HEK293 (cell line): Measurements from ENCODE around the gene KYAT1.

Source experiments
- IKZF3 ChIP-seq: fragments of 450-650 bp; IDR thresholded peaks from 2 replicates; pipeline ENCODE4 v1.5.0; 2018; ENCODE audit warnings: missing biosample characterization, mild to moderate bottlenecking, missing genetic modification characterization, moderate library complexity
- KLF9 ChIP-seq: fragments of 450-650 bp; formaldehyde crosslinking; IDR thresholded peaks from 2 replicates; pipeline ENCODE4 v1.5.1; 2016; ENCODE audit warnings: missing biosample characterization, missing genetic modification characterization, low read depth
- MYNN ChIP-seq: fragments of 450-650 bp; formaldehyde crosslinking; IDR thresholded peaks from 2 replicates; pipeline ENCODE4 v1.5.1; 2016; ENCODE audit warnings: missing biosample characterization, missing genetic modification characterization, borderline replicate concordance
- PBX3 ChIP-seq: sonication (generic); formaldehyde crosslinking; IDR thresholded peaks from 2 replicates; pipeline ENCODE4 v1.8.1; 2022; ENCODE audit warnings: mild to moderate bottlenecking, moderate library complexity, missing genetic modification reagents
- REST ChIP-seq: fragments of 450-650 bp; formaldehyde crosslinking; IDR thresholded peaks from 2 replicates; pipeline ENCODE4 v1.5.1; 2016; ENCODE audit warnings: missing biosample characterization, missing genetic modification characterization
- SP2 ChIP-seq: fragments of 450-650 bp; formaldehyde crosslinking; IDR thresholded peaks from 2 replicates; pipeline ENCODE4 v1.5.1; 2016; ENCODE audit warnings: missing biosample characterization, missing genetic modification characterization
- SP3 ChIP-seq: fragments of 450-650 bp; formaldehyde crosslinking; IDR thresholded peaks from 2 replicates; pipeline ENCODE4 v1.5.1; 2016; ENCODE audit warnings: missing biosample characterization, missing genetic modification characterization
- ZBTB48 ChIP-seq: fragments of 450-650 bp; formaldehyde crosslinking; IDR thresholded peaks from 2 replicates; pipeline ENCODE4 v1.5.1; 2016; ENCODE audit warnings: missing biosample characterization, missing genetic modification characterization
- ZBTB6 ChIP-seq: fragments of 450-650 bp; formaldehyde crosslinking; IDR thresholded peaks from 2 replicates; pipeline ENCODE4 v1.5.1; 2017; ENCODE audit warnings: missing biosample characterization, missing genetic modification characterization
- ZEB2 ChIP-seq: fragments of 450-650 bp; formaldehyde crosslinking; IDR thresholded peaks from 2 replicates; pipeline ENCODE4 v1.5.1; 2016; ENCODE audit warnings: missing biosample characterization, missing genetic modification characterization
- ZFP37 ChIP-seq: fragments of 450-650 bp; formaldehyde crosslinking; IDR thresholded peaks from 2 replicates; pipeline ENCODE4 v1.5.1; 2016; ENCODE audit warnings: missing biosample characterization, missing genetic modification characterization
- ZFP69B ChIP-seq: fragments of 450-650 bp; formaldehyde crosslinking; IDR thresholded peaks from 2 replicates; pipeline ENCODE4 v1.5.1; 2016; ENCODE audit warnings: missing biosample characterization, missing genetic modification characterization
- ZIC2 ChIP-seq: fragments of 450-650 bp; formaldehyde crosslinking; IDR thresholded peaks from 2 replicates; pipeline ENCODE4 v1.5.1; 2016; ENCODE audit warnings: missing biosample characterization, missing genetic modification characterization
- ZNF138 ChIP-seq: fragments of 450-650 bp; formaldehyde crosslinking; IDR thresholded peaks from 2 replicates; pipeline ENCODE4 v1.5.1; 2016; ENCODE audit warnings: missing biosample characterization, missing genetic modification characterization, borderline replicate concordance
- ZNF140 ChIP-seq: fragments of 450-650 bp; formaldehyde crosslinking; IDR thresholded peaks from 2 replicates; pipeline ENCODE4 v1.5.1; 2016; ENCODE audit warnings: missing biosample characterization, missing genetic modification characterization
- ZNF341 ChIP-seq: fragments of 450-650 bp; formaldehyde crosslinking; IDR thresholded peaks from 2 replicates; pipeline ENCODE4; 2016; ENCODE audit warnings: low read depth, missing biosample characterization, missing genetic modification characterization
- ZNF350 ChIP-seq: fragments of 450-650 bp; formaldehyde crosslinking; IDR thresholded peaks from 2 replicates; pipeline ENCODE4 v1.5.0; 2017; ENCODE audit warnings: missing biosample characterization, mild to moderate bottlenecking, missing genetic modification characterization
- ZNF394 ChIP-seq: fragments of 450-650 bp; formaldehyde crosslinking; IDR thresholded peaks from 2 replicates; pipeline ENCODE4 v1.5.1; 2016; ENCODE audit warnings: missing biosample characterization, missing genetic modification characterization, mild to moderate bottlenecking, moderate library complexity, borderline replicate concordance
- ZNF529 ChIP-seq: fragments of 450-650 bp; formaldehyde crosslinking; IDR thresholded peaks from 2 replicates; pipeline ENCODE4 v1.5.1; 2017; ENCODE audit warnings: missing genetic modification characterization, missing biosample characterization; ENCODE audit not compliant: insufficient replicate concordance
- ZNF558 ChIP-seq: fragments of 450-650 bp; formaldehyde crosslinking; IDR thresholded peaks from 2 replicates; pipeline ENCODE4 v1.5.1; 2016; ENCODE audit warnings: missing biosample characterization, missing genetic modification characterization
- ZNF629 ChIP-seq: fragments of 450-650 bp; formaldehyde crosslinking; IDR thresholded peaks from 2 replicates; pipeline ENCODE4 v1.5.1; 2017; ENCODE audit warnings: missing biosample characterization, missing genetic modification characterization
- ZNF660 ChIP-seq: fragments of 450-650 bp; IDR thresholded peaks from 2 replicates; pipeline ENCODE4 v1.5.1; 2018; ENCODE audit warnings: missing biosample characterization, mild to moderate bottlenecking, missing genetic modification characterization
- TF ChIP-seq, protein P1 (sequence below): fragments of 450-650 bp; formaldehyde crosslinking; IDR thresholded peaks from 2 replicates; pipeline ENCODE4 v1.5.1; 2017; ENCODE audit warnings: missing biosample characterization, missing genetic modification characterization
- TF ChIP-seq, protein P2 (sequence below): fragments of 450-650 bp; formaldehyde crosslinking; optimal IDR thresholded peaks from 2 replicates; pipeline ENCODE3; 2016; ENCODE audit warnings: missing biosample characterization, mild to moderate bottlenecking, missing genetic modification characterization
- TF ChIP-seq, protein P3 (sequence below): fragments of 450-650 bp; formaldehyde crosslinking; IDR thresholded peaks from 2 replicates; pipeline ENCODE4 v1.5.1; 2016; ENCODE audit warnings: missing biosample characterization, missing genetic modification characterization

KYAT1 gene

GRCh38 chr9:128829477-128830251 is 52.1 kb downstream of the KYAT1 start, which contains the start of gene SPOUT1 (continued):
- TF ChIP-seq REST (tag by site-specific recombination) (peak; percentile 66; the same call in 1 of the 2 replicates), ZNF629 (peak; percentile 52; the same call in 1 of the 2 replicates), ZNF558 (no peak), ZNF138 (tag by site-specific recombination) (no peak), ZNF140 (peak; percentile 63; the same call in 1 of the 2 replicates), ZNF341 (peak; percentile 76), PBX3 (CRISPR knock-in tag) (peak; percentile 72; the same call in 1 of the 2 replicates), MYNN (tag by site-specific recombination) (no peak), IKZF3 (tag by site-specific recombination) (peak; percentile 54; the same call in 1 of the 2 replicates), ZNF660 (no peak; the same call in none of the 2 replicates), ZEB2 (peak; percentile 86), ZNF529 (tag by site-specific recombination) (no peak), ZFP69B (tag by site-specific recombination) (peak; percentile 75; the same call in 1 of the 2 replicates), ZFP37 (tag by site-specific recombination) (peak; percentile 70; the same call in 1 of the 2 replicates), SP2 (tag by site-specific recombination) (peak; percentile 94), ZIC2 (tag by site-specific recombination) (peak; percentile 99), ZBTB6 (tag by site-specific recombination) (peak; percentile 58; the same call in 1 of the 2 replicates), ZNF350 (tag by site-specific recombination) (no peak), SP3 (tag by site-specific recombination) (peak; percentile 90), ZBTB48 (tag by site-specific recombination) (peak; percentile 86), KLF9 (tag by site-specific recombination) (peak; percentile 79; the same call in 1 of the 2 replicates), ZNF394 (peak; percentile 33; the same call in 1 of the 2 replicates)
- TF ChIP-seq, protein P1, sequence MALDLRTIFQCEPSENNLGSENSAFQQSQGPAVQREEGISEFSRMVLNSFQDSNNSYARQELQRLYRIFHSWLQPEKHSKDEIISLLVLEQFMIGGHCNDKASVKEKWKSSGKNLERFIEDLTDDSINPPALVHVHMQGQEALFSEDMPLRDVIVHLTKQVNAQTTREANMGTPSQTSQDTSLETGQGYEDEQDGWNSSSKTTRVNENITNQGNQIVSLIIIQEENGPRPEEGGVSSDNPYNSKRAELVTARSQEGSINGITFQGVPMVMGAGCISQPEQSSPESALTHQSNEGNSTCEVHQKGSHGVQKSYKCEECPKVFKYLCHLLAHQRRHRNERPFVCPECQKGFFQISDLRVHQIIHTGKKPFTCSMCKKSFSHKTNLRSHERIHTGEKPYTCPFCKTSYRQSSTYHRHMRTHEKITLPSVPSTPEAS (tag by site-specific recombination): peak; percentile 71
- TF ChIP-seq, protein P2, sequence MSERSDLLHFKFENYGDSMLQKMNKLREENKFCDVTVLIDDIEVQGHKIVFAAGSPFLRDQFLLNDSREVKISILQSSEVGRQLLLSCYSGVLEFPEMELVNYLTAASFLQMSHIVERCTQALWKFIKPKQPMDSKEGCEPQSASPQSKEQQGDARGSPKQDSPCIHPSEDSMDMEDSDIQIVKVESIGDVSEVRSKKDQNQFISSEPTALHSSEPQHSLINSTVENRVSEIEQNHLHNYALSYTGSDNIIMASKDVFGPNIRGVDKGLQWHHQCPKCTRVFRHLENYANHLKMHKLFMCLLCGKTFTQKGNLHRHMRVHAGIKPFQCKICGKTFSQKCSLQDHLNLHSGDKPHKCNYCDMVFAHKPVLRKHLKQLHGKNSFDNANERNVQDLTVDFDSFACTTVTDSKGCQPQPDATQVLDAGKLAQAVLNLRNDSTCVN (tag by site-specific recombination): peak; percentile 90
- TF ChIP-seq, protein P3, sequence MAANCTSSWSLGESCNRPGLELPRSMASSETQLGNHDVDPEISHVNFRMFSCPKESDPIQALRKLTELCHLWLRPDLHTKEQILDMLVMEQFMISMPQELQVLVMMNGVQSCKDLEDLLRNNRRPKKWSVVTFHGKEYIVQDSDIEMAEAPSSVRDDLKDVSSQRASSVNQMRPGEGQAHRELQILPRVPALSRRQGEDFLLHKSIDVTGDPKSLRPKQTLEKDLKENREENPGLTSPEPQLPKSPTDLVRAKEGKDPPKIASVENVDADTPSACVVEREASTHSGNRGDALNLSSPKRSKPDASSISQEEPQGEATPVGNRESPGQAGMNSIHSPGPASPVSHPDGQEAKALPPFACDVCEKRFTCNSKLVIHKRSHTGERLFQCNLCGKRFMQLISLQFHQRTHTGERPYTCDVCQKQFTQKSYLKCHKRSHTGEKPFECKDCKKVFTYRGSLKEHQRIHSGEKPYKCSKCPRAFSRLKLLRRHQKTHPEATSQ (tag by site-specific recombination): 0 out of 2 replicates have a peak, but pooled peaks have one; percentile 64
